HepG2 (cell line): Measurements from ENCODE around the gene OTOG. TPM values are rescaled to one million over a fixed set of nuclear protein-coding genes. Genes with fewer than 3 reads are reported as not detected.
A peak's percentile ranks its signal among the peaks of the same experiment; 100 is the strongest.

Experiments
- ATAC-seq: fragments of 200-7000 bp; cut with Tn5 transposase; 3 replicates; pipeline ENCODE4 v1.9.1; 2020; ENCODE audit warnings: mild to moderate bottlenecking, moderate library complexity
- BruUV-seq: library from RNA; stranded (reverse); fragments of 400-500 nt; replicated peaks from 2 replicates; lab custom pipeline; 2021; lab: Mats Ljungman, UMichigan
- CTCF ChIA-PET: fragments of 300-600 bp; formaldehyde crosslinking; extraction: SDS; loops from one replicate; lab custom pipeline; 2021; ENCODE audit warnings: low total read pairs, inconsistent platforms, low intra/inter-chr PET ratio; lab: Yijun Ruan, JAX
- POLR2A ChIA-PET: fragments of 350-600 bp; sonication (Branson Sonifier 250); formaldehyde crosslinking; loops from one replicate; lab custom pipeline; 2020; ENCODE audit warnings: antibody characterized with exemption, inconsistent platforms; lab: Yijun Ruan, JAX
- DNase-seq: peaks from one replicate; pipeline ENCODE4 v3.0.0-alpha.2; 2015; ENCODE audit warnings: low spot score
- FAIRE-seq: peaks from 3 replicates; lab custom pipeline; 2011; peaks lifted over from hg19 to GRCh38; lab: Jason Lieb, UNC
- H2AFZ ChIP-seq: one replicate; pipeline ENCODE4 v1.6.1; 2011; ENCODE audit warnings: low read length, inconsistent platforms
- H3K27ac ChIP-seq: fragments of 300-600 bp; 3 replicates; pipeline ENCODE4 v1.8.0; 2011; ENCODE audit warnings: mixed run types, mild to moderate bottlenecking, mixed read lengths, low read length, inconsistent platforms; ENCODE audit not compliant: insufficient read depth; ENCODE audit errors: extremely low read length
- H3K27me3 ChIP-seq, 2 experiments: fragments of 200-600 bp in 1 of 2; 2 replicates in 1 of 2; 3 replicates in 1 of 2; pipeline versions ENCODE4 v1.6.0 to v1.8.0; 2011; ENCODE audit warnings: low read length in 2 of 2, mild to moderate bottlenecking in 2 of 2, moderate library complexity in 2 of 2, inconsistent platforms in 1 of 2; ENCODE audit not compliant: insufficient read depth in 2 of 2, control insufficient read depth in 1 of 2
- H3K36me3 ChIP-seq, 2 experiments: fragments of 200-600 bp in 1 of 2; replicated peaks in 1 of 2; 2 replicates in 1 of 2; 3 replicates in 1 of 2; pipeline versions ENCODE4 v1.5.1 to v1.8.0; 2011; ENCODE audit warnings: low read length in 2 of 2, inconsistent platforms in 1 of 2; ENCODE audit not compliant: insufficient read depth in 2 of 2, control insufficient read depth in 1 of 2
- H3K4me1 ChIP-seq: 2 replicates; pipeline ENCODE4 v1.5.1; 2012; ENCODE audit warnings: low read length, inconsistent platforms; ENCODE audit not compliant: insufficient read depth
- H3K4me2 ChIP-seq: 2 replicates; pipeline ENCODE4 v1.6.0; 2011; ENCODE audit warnings: low read depth, low read length, inconsistent platforms
- H3K4me3 ChIP-seq, 3 experiments: fragments of 200-600 bp in 1 of 3; sonication (generic), shearing (Covaris generic) in 1 of 3; replicated peaks in 1 of 3; 2 replicates each; pipeline ENCODE4 v1.5.1; 2011 to 2016; ENCODE audit warnings: low read length in 3 of 3, inconsistent platforms in 2 of 3, low read depth in 2 of 3, mild to moderate bottlenecking in 2 of 3, control low read depth in 1 of 3, mixed read lengths in 1 of 3; ENCODE audit not compliant: insufficient read depth in 1 of 3
- H3K79me2 ChIP-seq: one replicate; pipeline ENCODE4 v1.6.1; 2011; ENCODE audit warnings: low read length, inconsistent platforms; ENCODE audit not compliant: insufficient read depth
- H3K9ac ChIP-seq: 2 replicates; pipeline ENCODE4 v1.6.0; 2011; ENCODE audit warnings: mild to moderate bottlenecking, low read depth, low read length, inconsistent platforms; ENCODE audit not compliant: insufficient read depth
- H3K9me3 ChIP-seq: 2 replicates; pipeline ENCODE4 v1.5.1; 2012; ENCODE audit warnings: mild to moderate bottlenecking, low read length
- H4K20me1 ChIP-seq: 2 replicates; pipeline ENCODE4 v1.6.0; 2011; ENCODE audit warnings: inconsistent platforms, mild to moderate bottlenecking, low read length, moderate library complexity; ENCODE audit not compliant: insufficient read depth
- GZF1 ChIP-seq: sonication (generic); formaldehyde crosslinking; IDR thresholded peaks from 2 replicates; pipeline ENCODE4 v1.5.1; 2020; ENCODE audit warnings: mild to moderate bottlenecking, missing genetic modification reagents
- HHEX ChIP-seq: IDR thresholded peaks from 2 replicates; pipeline ENCODE4 v1.6.1; 2016; ENCODE audit warnings: control low read depth
- RARA ChIP-seq: IDR thresholded peaks from 2 replicates; pipeline ENCODE4 v1.6.1; 2016; ENCODE audit warnings: missing genetic modification reagents, missing compliant biosample characterization
- UBTF ChIP-seq: sonication (generic); formaldehyde crosslinking; IDR thresholded peaks from 2 replicates; pipeline ENCODE4 v1.4.0; 2020; ENCODE audit warnings: mild to moderate bottlenecking, missing genetic modification reagents
- whole genome bisulfite sequencing: methylation state at CpG from one replicate; pipeline ENCODE4 v1.1.6; 2017; ENCODE audit warnings: low lambda C conversion rate; 5-methylcytosine and 5-hydroxymethylcytosine counted together
- in situ Hi-C: cut with HindIII; loops from 2 replicates; pipeline ENCODE4 v1.10.0; 2017; ENCODE audit warnings: low pct_unique_long_range_greater_than_20kb; ENCODE audit not compliant: extremely low pct_ligation_motif_present
- intact Hi-C: fragments of 100-400 bp; cut with micrococcal nuclease; formaldehyde crosslinking; loops from one replicate; pipeline ENCODE4 v1.10.0; 2022; ENCODE audit not compliant: unreplicated experiment
- polyA plus RNA-seq, 8 experiments: library from polyadenylated mRNA; depleted of rRNA in 3 of 8; stranded (reverse) in 7 of 8; unstranded in 1 of 8; fragments of >200 nt; fragmentation: Illumina TruSeq in 4 of 8; extraction: Trizol in 4 of 8; gene quantifications; 2 replicates each; pipeline versions ENCODE4 v1.2.1 to v1.2.3, GENCODE V29; 2011 to 2016; ENCODE audit warnings: low read depth in 4 of 8, missing spikeins in 1 of 8, mixed read lengths in 1 of 8; ENCODE audit not compliant: insufficient read depth in 1 of 8
- total RNA-seq, 5 experiments: library from RNA; depleted of rRNA; stranded (reverse); fragments of >200 nt; fragmentation: Illumina TruSeq; extraction: Trizol; gene quantifications; 2 replicates each; pipeline ENCODE4 v1.2.3, GENCODE V29; 2016; ENCODE audit warnings: low read depth in 1 of 5

Gene OTOG
- total and polyA plus RNA-seq, 2 of the 13 experiments (the other 11 are each of a cell fraction or from before 2014, with no cell fraction given), result not detected

DNA sequence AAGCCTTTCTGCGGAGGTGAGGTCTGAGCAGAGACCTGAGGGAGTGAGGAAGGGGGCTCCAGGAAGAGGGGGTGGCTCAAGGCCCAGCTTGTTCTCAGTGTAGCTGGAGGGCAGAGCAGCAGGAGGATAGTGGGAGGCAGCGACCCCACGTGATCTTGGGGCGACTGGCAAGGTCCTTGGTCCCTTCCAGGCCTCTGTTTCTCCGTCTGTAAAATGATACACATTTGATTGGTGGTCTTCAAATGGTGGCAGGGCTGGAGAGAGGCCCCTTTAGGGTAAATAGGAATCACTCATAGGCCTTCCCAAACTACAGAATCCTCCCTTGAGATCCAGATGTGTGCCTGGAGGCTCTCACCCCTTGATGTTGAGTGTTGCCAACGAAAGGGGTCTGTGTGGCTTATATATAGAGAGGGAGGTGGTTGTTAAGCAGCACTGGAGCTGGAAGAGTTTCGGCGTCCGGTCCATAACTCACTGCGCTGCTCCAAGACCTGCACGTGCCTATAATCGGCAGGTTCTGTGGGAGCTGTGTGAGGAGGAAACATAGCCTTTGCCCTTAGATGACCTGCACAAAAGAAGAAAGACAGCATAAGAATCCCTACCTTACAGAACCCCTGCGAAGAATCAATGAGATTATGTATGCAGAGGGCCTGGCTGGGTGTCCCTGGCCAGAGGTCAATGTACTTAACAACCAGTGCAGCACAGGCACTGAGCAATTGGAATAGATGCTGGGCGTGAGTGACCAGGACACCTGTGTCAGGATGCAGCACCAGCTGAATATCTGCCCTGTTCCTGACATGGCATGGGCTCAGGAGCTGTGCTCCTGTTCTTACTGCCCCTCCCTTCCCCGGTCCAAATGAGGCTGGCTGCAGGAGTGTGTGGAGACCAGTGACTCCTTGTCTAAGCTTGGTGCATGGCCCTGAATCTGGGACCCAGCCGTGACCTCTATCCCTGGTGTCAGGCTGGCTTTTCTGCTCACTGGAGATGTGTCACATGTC lies 28.7 kb downstream of the OTOG start (continued):
- 0 out of 2 replicates have a peak, but pooled peaks have one; percentile 16 for TF ChIP-seq RARA
- peak; percentile 92 for TF ChIP-seq HHEX (CRISPR knock-in tag)

- intact Hi-C loops (no loop called here), in situ Hi-C loops (no loop called here)
- Histone ChIP-seq H3K27ac (no peak overlapping the region), H2AFZ (no peak overlapping the region), H3K4me1 (no peaks in the 10 kb centered on the region), H3K4me3 (no peak overlapping the region), H3K79me2 (no peaks in the 10 kb centered on the region), H3K36me3 (no peaks in the 10 kb centered on the region), H3K9me3 (no peaks in the 10 kb centered on the region), H4K20me1 (no peaks in the 10 kb centered on the region), H3K27me3 (peaks cover 6 to 16% of the 10 kb centered on the region in 2 experiments; a peak in 3 of 5 replicates), H3K9ac (no peak overlapping the region)
- DNase-seq, result no peak
- ChIA-PET CTCF (no interaction called here), POLR2A (no interaction called here)
- no peak for ATAC-seq
- no TSS peak for BruUV-seq
- no peak for FAIRE-seq
- 40% methylated on average over 9 of the region's 11 CpGs for WGBS
- TF ChIP-seq GZF1 (no peak), UBTF (CRISPR knock-in tag) (no peak)
- TF ChIP-seq, all 625 proteins: peak for 0
- H3K4me2 ChIP-seq, result no peak overlapping the region
Observed at GRCh38 chr11:17578296-17578695, 31.2 kb downstream of the OTOG start.
